ENCODE data around the gene TBXAS1.
"Not testable (repeated sequence)": the region's sequence is repeated elsewhere in the genome, so short reads cannot be mapped to it uniquely, and the experiment has no call there.

TBXAS1 gene

DNA sequence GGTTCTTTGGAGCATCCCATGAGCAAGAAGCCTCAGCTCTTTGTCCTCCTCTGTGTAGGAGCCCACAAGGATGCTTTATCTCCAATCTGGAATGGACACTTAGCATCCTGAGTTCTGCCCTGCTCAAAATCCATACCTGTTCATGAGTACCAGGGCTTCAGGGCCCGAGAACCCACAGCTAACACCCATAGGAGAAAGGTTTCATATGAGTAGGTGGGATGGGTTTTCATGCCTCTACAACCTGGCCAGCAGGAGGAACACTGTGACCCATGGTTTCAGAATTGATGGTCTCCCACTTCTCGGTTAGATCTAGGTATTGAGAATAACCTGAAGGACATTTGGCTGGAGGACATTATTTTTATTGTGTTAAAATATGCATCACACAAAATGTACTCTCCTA, 57.8 kb downstream of the TBXAS1 start:
- no peak for DNase-seq (ENCODE audit: low read depth in 4 of 4, low spot score in 1 of 4)

DNA sequence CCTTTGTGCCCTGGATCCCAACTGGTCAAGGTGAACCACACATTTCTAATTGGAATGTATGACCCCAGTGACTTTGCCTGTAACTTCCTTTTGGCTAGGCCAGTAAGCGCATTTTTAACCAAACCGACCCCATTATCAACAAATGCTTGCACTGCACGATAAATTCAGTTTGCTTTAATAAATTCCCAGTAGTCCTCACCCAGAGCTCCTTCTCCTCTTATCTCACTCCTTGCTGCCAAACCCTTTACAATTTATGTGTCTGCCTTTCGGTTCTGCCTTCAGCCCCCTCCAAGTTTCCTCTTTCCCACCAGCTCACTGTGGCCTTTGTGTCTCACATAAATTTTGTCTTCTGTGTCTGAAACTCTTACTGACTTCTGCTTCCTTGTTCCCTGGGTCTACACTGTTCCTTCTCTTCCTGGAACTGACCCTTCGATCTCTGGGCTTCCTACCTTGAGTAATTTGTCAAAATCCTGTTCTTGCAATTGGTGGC, 59.0 kb downstream of the TBXAS1 start:
- DNase-seq (ENCODE audit: low read depth in 4 of 4, low spot score in 1 of 4) = no peak

- no peak for DNase-seq (ENCODE audit: low read depth in 4 of 4, low spot score in 1 of 4)
These were observed 60.3 kb downstream of the TBXAS1 start for GRCh38 chr7:139889186-139889871.

- no peak for DNase-seq (ENCODE audit: low read depth in 4 of 4, low spot score in 1 of 4)
These were observed 64.4 kb downstream of the TBXAS1 start for GRCh38 chr7:139893461-139893860.

GRCh38 chr7:139893999-139894398, 64.9 kb downstream of the TBXAS1 start:
- no peak for DNase-seq (ENCODE audit: low read depth in 4 of 4, low spot score in 1 of 4)

- DNase-seq (ENCODE audit: low read depth in 4 of 4, low spot score in 1 of 4) = no peak
These were observed 66.2 kb downstream of the TBXAS1 start for GRCh38 chr7:139895141-139895829.

DNA sequence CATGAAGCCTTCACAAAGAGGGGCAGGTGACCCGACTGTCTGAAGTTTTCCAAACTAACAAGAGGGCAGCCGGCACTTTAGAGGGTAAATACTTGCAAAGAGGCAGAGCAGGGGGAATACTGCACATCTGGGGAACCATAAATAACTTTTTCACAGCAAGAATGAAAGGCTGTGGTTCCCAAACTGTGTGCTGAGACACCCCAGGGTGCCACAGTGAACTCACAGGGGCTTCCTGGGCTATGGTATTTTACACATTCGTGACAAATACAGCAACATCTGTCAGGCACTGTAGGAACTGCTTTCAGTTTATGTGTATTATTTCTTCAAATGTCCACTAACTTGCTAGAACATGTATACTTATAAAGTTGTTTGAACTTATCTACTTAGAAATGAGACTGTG, 67.2 kb downstream of the TBXAS1 start:
- no peak for DNase-seq (ENCODE audit: low read depth in 4 of 4, low spot score in 1 of 4)

DNA sequence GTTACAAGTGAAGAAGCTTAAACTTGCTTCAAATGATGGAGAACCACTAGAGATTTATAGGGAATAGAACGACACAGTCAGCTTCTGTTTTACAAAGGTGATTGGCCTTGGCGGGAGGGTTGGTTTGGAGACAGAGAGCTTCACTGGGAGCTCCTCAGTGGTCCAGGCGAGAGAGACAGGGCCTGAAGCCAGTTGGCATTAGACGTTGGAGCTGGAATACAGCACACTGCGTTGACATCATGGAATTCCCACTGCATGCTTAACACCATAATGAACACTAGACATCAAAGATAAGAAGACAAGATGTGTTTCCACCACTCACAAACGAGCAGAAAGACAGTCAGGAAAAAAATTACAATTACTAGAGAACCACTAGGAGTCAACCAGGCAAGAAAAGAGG, 67.8 kb downstream of the TBXAS1 start:
- no peak for DNase-seq (ENCODE audit: low read depth in 4 of 4, low spot score in 1 of 4)

DNA sequence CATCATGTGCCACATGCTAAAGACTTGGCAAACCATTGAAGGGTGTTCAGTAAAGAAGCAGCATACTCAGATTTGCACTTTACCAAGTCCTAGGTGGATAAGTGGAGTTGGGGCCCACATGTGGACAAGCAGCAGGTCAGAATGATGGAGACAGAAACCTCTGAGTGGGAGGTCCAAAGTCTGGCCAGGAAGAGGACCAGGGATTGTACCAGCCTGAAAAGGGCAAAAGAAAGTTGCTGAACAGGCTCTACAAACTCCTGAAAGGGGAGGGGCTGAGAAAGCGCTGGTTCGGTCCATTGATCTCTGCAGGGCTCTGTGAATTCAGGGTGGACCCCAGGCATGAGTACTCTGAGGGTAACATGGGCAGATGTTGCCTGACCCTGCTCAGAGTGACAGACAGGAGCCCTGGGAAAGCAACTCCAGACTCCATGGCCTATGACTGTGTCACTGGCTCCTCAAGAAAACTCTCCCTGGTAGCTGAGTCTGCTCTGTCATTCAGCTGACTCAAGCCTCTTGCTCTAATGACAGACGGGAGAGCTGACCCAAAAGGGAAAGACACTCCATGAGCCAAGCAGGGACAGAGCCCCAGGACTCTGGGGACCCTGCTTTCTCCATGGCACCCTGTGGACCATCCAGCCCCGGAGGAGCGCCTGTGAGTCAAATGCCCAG, 68.5 kb downstream of the TBXAS1 start:
- DNase-seq (ENCODE audit: low read depth in 4 of 4, low spot score in 1 of 4) = no peak

GRCh38 chr7:139898483-139898882, 69.4 kb downstream of the TBXAS1 start:
- no peak for DNase-seq (ENCODE audit: low read depth in 4 of 4, low spot score in 1 of 4)

DNA sequence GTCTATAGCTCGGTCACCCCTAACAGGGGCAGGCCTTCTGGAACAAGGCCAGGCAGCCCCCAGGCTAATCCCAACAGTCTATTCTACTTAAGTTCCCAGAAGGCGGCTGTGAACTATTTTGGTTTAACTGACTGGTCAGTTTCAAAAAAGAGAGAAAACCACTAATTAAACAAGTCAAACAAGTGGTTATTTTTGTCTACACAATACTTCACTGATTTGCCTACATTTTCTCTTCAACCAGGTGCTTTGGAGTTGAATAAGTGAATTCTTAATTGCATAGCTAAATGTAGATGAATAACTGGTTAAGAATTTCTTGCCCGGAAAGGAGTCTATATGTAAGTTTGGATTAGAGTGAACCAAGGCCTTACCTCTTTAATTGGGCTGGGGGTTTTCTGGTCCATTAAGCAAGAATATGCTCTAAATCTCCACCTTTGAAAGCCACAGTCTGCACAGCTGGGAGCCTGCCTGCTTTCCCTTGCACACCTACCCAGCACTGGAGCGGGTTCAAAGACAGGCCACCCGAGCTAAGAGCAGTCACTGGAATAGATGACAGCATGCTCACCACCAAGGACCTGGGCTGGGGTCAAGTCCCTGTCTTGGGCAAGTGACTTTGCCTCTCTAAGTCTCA, 70.4 kb downstream of the TBXAS1 start:
- DNase-seq (ENCODE audit: low read depth in 4 of 4, low spot score in 1 of 4) = no peak

- DNase-seq (ENCODE audit: low read depth in 4 of 4, low spot score in 1 of 4) = no peak
These were observed 71.3 kb downstream of the TBXAS1 start for GRCh38 chr7:139900326-139900725.

GRCh38 chr7:139901056-139901795, 72.2 kb downstream of the TBXAS1 start:
- no peak for DNase-seq (ENCODE audit: low read depth in 4 of 4, low spot score in 1 of 4)

DNA sequence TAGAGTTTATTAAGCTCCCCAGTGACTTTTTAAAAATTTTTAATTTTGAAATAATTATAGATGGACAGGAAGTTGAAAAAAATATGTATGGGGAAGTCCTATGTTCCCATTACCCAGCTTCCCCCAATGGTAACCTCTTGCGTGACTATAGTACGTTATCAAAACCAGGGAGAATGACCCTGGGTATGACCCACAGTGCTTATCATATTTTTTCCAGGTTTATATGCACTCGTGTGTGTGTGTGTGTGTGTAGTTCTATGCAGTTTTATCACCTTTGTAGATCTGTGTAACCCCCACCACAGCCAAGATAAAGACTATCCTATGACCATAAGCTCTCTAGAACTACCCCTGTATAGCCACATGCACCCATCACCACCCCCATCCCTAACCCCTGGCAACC, 72.8 kb downstream of the TBXAS1 start:
- no peak for DNase-seq (ENCODE audit: low read depth in 4 of 4, low spot score in 1 of 4)

DNA sequence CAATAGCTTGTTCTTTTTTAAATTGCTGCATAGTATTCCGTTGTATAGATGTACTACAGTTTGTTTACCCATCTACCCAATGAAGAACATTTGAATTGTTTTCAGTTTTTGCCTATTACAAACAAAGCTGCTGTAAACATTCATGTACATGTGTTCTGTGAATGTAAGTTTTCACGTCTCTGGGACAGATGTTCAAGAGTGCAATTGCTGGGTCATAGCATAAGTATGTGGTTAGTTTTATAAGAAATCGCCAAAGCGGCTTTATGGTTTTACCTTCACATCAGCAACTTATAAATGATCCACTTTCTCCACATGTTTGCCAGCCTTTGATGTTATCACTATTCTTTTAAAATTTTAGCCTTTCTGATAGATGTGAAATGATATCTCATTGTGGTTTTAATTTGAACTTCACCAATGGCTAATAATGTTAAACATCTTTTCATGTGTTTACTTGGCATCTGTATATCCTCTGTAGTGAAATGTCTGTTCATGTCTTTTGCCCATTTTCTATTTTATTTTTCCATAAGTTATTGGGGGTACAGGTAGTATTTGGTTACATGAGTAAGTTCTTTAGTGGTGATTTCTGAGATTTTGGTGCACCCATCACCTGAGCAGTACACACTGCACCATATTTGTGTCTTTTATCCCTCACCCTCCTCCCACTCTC, 73.5 kb downstream of the TBXAS1 start:
- DNase-seq (ENCODE audit: low read depth in 4 of 4, low spot score in 1 of 4) = no peak

DNA sequence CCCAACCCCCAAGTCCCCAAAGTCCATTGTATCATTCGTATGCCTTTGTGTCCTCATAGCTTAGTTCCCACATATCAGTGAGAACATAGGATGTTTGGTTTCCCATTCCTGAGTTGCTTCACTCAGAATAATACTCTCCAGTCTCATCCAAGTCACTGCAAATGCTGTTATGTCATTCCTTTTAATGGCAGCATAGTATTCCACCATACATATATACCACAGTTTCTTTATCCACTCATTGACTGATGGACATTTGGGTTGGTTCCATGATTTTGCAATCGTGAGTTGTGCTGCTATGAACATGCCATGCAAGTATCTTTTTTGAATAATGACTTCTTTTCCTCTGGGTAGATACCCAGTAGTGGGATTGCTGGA, 74.0 kb downstream of the TBXAS1 start:
- DNase-seq (ENCODE audit: low read depth in 4 of 4, low spot score in 1 of 4) = not testable (repeated sequence)

- DNase-seq (ENCODE audit: low read depth in 4 of 4, low spot score in 1 of 4) = no peak
These were observed 77.8 kb downstream of the TBXAS1 start for GRCh38 chr7:139906879-139907278.

- DNase-seq (ENCODE audit: low read depth in 4 of 4, low spot score in 1 of 4) = no peak
These were observed 79.7 kb downstream of the TBXAS1 start for GRCh38 chr7:139908792-139909191.

DNA sequence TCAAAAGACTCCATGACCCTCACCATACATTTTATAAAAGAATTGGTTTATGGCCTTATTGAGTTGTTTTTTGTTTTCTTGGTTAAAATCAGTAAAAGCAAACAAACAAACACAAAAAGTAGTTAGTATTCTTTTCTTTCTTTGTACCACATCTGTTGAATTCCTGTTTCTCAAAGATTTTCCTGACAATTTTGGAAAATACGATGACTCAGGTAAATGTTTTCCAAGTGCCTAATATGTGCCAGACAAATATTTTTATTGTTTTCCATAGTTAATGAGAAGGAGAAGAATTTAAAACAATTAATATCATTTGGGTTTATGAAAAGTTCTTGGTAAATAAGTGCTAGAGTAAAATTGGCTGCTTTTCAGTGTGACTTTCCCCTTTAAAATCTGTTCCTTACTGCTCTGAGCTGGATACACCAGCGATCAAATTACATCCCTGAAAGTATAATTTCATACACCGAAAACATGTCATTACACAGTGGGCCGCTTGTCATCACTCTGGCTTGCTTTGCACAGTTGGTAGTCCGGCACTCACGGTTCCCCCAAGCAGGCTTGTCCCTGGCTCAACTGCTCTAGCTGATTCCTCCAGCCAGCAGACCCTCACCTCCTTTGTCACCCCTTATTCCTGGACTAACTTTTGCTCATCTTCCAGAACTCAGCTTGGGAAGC, 80.5 kb downstream of the TBXAS1 start:
- DNase-seq (ENCODE audit: low read depth in 4 of 4, low spot score in 1 of 4) = no peak
